ENCODE measurements around the gene PARVB.

Gene PARVB

GRCh38 chr22:44211946-44212930 lies 188.1 kb downstream of the PARVB start:
- TF ChIP-seq CTCF (IDR thresholded peaks at IDR 0.05; ENCODE audit: insufficient read depth, missing control alignments): no peak
- FAIRE-seq (no peak), DNase-seq (ENCODE audit: insufficient read length, low spot score) (no peak)

GRCh38 chr22:44212936-44213335 lies 188.8 kb downstream of the PARVB start:
- no peak for FAIRE-seq
- TF ChIP-seq CTCF (IDR thresholded peaks at IDR 0.05; ENCODE audit: insufficient read depth, missing control alignments): no peak
- no peak for DNase-seq (ENCODE audit: insufficient read length, low spot score)

DNA sequence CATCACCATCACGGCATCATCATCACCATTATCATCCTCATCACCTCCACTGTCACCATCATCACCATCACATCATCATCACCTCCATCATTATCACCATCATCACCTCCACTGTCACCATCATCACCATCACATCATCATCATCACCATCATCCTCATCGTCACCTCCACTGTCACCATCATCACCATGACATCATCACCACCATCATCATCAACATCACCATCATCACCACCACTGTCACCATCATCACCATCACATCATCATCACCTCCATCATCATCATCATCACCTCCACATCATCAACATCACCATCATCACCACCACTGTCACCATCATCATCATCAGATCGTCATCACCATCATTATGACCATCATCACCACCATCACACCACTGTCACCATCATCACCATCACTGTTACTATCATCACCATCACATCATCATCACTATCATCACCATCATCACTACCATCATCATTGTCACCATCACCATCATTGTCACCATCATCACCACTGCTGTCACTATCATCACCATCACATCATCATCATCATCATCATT lies 189.5 kb downstream of the PARVB start:
- no peak for FAIRE-seq
- TF ChIP-seq CTCF (IDR thresholded peaks at IDR 0.05; ENCODE audit: insufficient read depth, missing control alignments): no peak
- no peak for DNase-seq (ENCODE audit: insufficient read length, low spot score)

DNA sequence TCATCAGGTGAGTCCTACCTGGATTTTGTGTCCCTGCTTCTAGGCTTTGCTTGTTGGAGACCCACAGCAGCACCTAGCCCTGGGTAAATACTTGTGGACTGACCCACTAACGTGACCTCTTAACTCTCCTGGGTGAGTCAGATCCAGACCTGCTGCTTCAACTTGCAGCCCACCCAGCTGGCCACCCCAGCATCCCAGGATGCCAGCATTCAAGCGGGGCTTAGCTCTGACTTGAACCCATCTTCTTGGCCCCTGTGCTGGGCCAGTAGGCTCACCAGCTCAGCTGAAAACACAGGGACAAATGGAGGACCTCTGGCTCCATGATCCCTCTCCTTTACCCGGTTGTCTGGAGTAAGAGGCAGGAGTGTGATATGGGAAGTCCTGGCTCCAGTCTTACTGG lies 190.1 kb downstream of the PARVB start:
- DNase-seq (ENCODE audit: insufficient read length, low spot score): no peak
- no peak for FAIRE-seq
- no peak for TF ChIP-seq CTCF (IDR thresholded peaks at IDR 0.05; ENCODE audit: insufficient read depth, missing control alignments)

DNA sequence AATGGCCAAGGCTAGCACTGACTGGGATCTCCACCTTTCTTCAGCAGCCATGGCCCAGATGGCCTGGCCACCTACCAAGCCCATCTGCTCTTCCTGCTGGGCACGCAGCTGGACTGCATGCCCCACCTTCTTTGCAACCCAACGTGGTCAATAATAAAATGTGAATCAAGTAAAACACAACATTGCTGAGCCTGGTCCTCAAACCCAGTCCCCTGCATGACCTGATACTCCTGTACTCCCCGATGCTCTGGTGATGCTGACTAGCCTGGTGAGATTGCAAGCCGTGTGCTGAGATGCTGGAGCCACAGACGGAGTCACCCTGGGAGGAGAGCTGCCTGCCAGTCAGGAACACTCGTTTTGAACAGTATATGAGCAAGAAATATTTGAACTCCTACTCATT lies 190.7 kb downstream of the PARVB start:
- FAIRE-seq: no peak
- no peak for TF ChIP-seq CTCF (IDR thresholded peaks at IDR 0.05; ENCODE audit: insufficient read depth, missing control alignments)
- DNase-seq (ENCODE audit: insufficient read length, low spot score): no peak

DNA sequence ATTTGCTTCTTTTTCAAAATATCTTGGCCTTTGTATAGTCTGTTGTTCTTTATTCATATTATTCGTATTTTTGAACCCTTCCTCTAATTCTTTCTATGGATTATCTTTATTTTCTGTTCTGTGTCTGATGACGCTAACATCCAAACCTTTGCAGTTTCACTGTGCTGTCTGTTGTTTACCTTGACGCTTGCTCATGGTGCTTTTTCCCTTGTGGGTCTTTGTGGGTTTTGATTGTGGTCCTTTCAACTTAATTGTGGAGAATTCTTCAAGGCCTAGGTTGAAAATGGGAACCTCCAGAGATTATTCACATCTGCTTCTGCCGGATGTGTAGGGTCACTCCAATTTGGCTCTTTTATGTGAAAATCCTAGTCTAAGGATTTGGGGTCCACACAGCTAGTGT lies 191.2 kb downstream of the PARVB start:
- DNase-seq (ENCODE audit: insufficient read length, low spot score): no peak
- no peak for FAIRE-seq
- no peak for TF ChIP-seq CTCF (IDR thresholded peaks at IDR 0.05; ENCODE audit: insufficient read depth, missing control alignments)

DNA sequence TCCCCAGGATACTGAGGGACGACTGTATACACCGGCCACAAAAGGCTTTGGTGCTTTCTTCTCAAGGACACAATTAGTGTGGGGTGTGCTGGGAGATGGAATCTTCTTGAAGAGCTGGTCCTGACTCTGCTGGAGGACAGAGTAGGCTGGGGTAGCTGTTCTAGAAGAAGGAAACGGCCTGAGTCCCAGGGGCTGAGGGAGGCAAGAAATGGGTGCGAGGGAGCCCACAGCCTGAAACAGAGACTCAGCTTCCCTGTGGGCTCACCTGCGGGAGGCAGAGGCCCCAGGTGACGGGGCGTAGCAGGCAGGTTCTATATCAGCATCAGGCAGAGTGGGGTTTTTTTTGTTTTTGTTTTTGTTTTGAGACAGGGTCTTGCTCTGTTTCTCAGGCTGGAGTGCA lies 193.2 kb downstream of the PARVB start:
- no peak for DNase-seq (ENCODE audit: insufficient read length, low spot score)
- TF ChIP-seq CTCF (IDR thresholded peaks at IDR 0.05; ENCODE audit: insufficient read depth, missing control alignments): no peak
- no peak for FAIRE-seq
